ES-I3 (cell line): Measurements from ENCODE around the gene SMCO4.

Experiments used
- H3K36me3 ChIP-seq: 2 replicates; pipeline ENCODE4 v1.6.1; 2013; ENCODE audit warnings: mild to moderate bottlenecking, low read length, control low read depth, moderate library complexity; ENCODE audit not compliant: insufficient read depth
- H3K4me1 ChIP-seq: 2 replicates; pipeline ENCODE4 v1.6.1; 2013; ENCODE audit warnings: mild to moderate bottlenecking, control low read depth, low read length; ENCODE audit not compliant: insufficient read depth
- H3K9ac ChIP-seq: 2 replicates; pipeline ENCODE4 v1.6.1; 2013; ENCODE audit warnings: low read depth, mild to moderate bottlenecking, low read length, moderate library complexity
- H3K9me3 ChIP-seq: 2 replicates; pipeline ENCODE4 v1.6.1; 2013; ENCODE audit warnings: mild to moderate bottlenecking, low read length, moderate library complexity; ENCODE audit not compliant: control insufficient read depth, insufficient read depth

The SMCO4 gene

GRCh38 chr11:93571612-93572011 is 28.4 kb upstream of the SMCO4 start:
- H3K9me3 ChIP-seq: no peaks in the 10 kb centered on the region; the same call in 1 of the 2 replicates
- no peak overlapping the region for H3K9ac ChIP-seq
- peaks cover 3% of the 10 kb centered on the region; the same call in 1 of the 2 replicates for H3K4me1 ChIP-seq
- no peaks in the 10 kb centered on the region for H3K36me3 ChIP-seq

GRCh38 chr11:93570759-93571413 is 27.7 kb upstream of the SMCO4 start:
- no peak overlapping the region for H3K9ac ChIP-seq
- no peaks in the 10 kb centered on the region for H3K36me3 ChIP-seq
- H3K4me1 ChIP-seq: peaks cover 3% of the 10 kb centered on the region; the same call in 1 of the 2 replicates
- no peaks in the 10 kb centered on the region; the same call in 1 of the 2 replicates for H3K9me3 ChIP-seq

DNA sequence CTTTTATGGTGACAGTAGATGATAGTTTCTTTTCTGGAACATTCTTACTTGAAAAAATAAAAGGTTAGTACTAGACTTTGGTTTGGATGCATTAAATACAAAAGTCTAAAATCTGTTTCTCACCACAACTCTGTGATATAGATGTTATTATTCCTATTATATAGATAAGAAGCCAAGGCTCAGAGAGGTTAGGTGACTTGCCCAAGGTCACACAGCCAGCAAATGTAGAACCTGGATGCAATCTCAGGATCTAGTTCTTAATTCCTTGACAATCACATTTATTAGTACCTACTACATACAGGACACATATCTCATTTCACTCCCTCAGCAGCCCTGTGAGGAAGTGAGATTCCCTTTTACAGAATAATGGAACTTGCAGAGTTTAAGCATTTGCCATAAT is 26.3 kb upstream of the SMCO4 start:
- H3K9ac ChIP-seq: no peak overlapping the region
- H3K9me3 ChIP-seq: no peaks in the 10 kb centered on the region; the same call in 1 of the 2 replicates
- H3K4me1 ChIP-seq: peaks cover 3% of the 10 kb centered on the region; the same call in 1 of the 2 replicates
- no peaks in the 10 kb centered on the region for H3K36me3 ChIP-seq

DNA sequence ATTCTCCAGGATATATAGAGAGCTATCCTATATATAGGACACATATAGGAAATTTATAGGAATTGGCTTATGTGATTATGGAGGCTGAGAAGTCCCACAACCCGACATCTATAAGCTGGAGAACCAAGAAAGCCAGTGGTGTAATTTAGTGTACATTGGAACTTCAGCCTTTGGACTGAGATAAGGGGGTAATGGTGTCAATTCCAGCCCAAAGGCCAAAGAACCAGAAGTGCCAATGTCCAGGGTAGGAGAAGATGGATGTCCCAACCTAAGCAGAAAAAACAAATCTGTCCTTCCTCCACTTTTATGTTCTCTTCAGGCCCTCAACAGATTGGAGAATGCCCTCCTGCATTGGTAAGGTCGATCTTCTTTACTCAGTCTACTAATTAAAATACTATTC is 25.5 kb upstream of the SMCO4 start:
- Histone ChIP-seq H3K36me3 (no peaks in the 10 kb centered on the region), H3K9ac (no peak overlapping the region), H3K9me3 (no peaks in the 10 kb centered on the region; the same call in 1 of the 2 replicates), H3K4me1 (peaks cover 3% of the 10 kb centered on the region; the same call in 1 of the 2 replicates)

GRCh38 chr11:93567401-93567895 is 24.3 kb upstream of the SMCO4 start:
- H3K9ac ChIP-seq: no peak overlapping the region
- H3K9me3 ChIP-seq: no peaks in the 10 kb centered on the region; the same call in 1 of the 2 replicates
- H3K36me3 ChIP-seq: no peaks in the 10 kb centered on the region
- peaks cover 3% of the 10 kb centered on the region; the same call in 1 of the 2 replicates for H3K4me1 ChIP-seq

DNA sequence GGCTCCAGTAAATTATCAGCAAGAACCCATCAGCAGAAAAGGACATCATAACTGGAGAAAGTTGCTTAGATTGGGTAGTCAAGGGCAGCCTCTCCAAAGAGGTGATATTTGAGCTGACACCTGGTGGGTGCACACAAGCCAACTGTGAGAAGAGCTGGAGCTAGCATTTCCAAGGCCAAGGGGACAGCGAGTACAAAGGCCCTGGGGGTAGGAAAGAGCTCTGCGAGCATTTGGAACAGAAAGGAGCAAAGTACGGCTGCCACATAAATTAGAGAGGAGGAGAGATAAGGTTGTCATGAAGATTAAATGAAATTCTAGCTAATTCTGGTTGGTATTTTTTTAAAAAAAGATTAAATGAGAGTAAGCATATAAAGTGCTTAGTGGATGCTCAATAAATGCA is 21.7 kb upstream of the SMCO4 start:
- Histone ChIP-seq H3K4me1 (0 out of 2 replicates have a peak, but pooled peaks cover 6% of the 10 kb centered on the region), H3K9ac (no peak overlapping the region), H3K9me3 (no peaks in the 10 kb centered on the region; the same call in 1 of the 2 replicates), H3K36me3 (no peaks in the 10 kb centered on the region)

GRCh38 chr11:93563857-93564256 is 20.7 kb upstream of the SMCO4 start:
- Histone ChIP-seq H3K36me3 (no peaks in the 10 kb centered on the region), H3K9ac (no peak overlapping the region), H3K4me1 (0 out of 2 replicates have a peak, but pooled peaks cover 7% of the 10 kb centered on the region), H3K9me3 (no peaks in the 10 kb centered on the region)

DNA sequence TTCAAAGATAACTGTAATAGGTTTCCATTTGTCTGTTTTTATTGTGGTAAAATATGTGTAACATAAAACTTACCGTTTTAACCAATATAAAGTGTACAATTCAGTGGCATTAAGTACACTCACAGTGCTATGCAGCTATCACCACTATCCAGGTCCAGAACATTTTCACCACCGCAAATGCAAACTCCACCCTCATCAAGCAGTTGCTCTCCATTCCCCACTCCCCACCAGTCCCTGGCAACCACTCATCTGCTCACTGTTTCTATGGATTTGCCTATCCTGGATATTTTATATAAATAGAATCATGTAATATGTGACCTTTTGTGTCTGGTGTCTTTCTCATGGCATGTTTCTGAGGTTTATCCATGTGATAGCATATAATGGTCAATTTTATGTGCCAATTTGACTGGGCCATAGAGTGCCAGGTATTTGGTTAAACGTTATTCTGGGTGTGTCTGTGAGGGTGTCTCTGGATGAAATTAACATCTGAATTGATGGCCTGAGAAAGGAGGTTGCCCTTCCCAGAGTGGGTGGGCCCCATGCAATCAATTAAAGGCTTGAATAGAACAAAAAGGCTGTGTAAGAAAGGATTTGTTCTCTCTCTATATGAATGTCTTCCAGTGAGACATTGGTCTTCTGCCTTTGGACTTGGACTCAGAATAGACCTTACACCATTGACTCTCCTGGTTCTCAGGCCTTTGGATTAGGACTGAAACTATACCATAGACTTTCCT is 17.2 kb upstream of the SMCO4 start:
- Histone ChIP-seq H3K4me1 (0 out of 2 replicates have a peak, but pooled peaks cover 7% of the 10 kb centered on the region), H3K36me3 (no peaks in the 10 kb centered on the region), H3K9ac (no peak overlapping the region), H3K9me3 (no peaks in the 10 kb centered on the region)

DNA sequence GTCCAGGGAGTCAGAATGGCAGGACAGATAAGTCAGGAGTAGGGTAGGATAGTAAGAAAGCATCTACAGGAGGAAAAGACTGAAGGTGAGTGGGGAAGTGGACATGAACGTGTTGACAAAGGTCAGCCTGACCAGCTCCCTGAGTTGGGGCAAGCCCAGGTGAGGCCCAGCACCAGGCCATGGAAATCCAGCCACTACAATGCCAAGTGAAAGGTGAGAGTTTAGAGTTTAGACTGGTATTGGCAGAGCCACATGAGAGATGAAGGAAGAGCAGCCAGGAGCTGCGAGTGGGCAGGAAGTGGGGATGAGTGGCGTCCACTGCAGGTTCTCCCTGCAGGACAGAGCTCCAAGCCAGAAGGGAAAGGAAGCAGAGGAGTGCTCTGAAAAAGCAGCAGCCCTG is 16.5 kb upstream of the SMCO4 start:
- Histone ChIP-seq H3K4me1 (0 out of 2 replicates have a peak, but pooled peaks cover 7% of the 10 kb centered on the region), H3K9me3 (no peaks in the 10 kb centered on the region), H3K9ac (no peak overlapping the region), H3K36me3 (no peaks in the 10 kb centered on the region)

- H3K4me1 ChIP-seq: no peaks in the 10 kb centered on the region
- H3K9me3 ChIP-seq: no peaks in the 10 kb centered on the region
- no peak overlapping the region for H3K9ac ChIP-seq
- no peaks in the 10 kb centered on the region for H3K36me3 ChIP-seq
Observed at GRCh38 chr11:93552874-93553273, 9.7 kb upstream of the SMCO4 start.

GRCh38 chr11:93549976-93550375 is 6.8 kb upstream of the SMCO4 start:
- H3K9ac ChIP-seq: no peak overlapping the region
- no peaks in the 10 kb centered on the region for H3K36me3 ChIP-seq
- H3K4me1 ChIP-seq: peaks cover 9% of the 10 kb centered on the region; the same call in 1 of the 2 replicates
- H3K9me3 ChIP-seq: no peaks in the 10 kb centered on the region

DNA sequence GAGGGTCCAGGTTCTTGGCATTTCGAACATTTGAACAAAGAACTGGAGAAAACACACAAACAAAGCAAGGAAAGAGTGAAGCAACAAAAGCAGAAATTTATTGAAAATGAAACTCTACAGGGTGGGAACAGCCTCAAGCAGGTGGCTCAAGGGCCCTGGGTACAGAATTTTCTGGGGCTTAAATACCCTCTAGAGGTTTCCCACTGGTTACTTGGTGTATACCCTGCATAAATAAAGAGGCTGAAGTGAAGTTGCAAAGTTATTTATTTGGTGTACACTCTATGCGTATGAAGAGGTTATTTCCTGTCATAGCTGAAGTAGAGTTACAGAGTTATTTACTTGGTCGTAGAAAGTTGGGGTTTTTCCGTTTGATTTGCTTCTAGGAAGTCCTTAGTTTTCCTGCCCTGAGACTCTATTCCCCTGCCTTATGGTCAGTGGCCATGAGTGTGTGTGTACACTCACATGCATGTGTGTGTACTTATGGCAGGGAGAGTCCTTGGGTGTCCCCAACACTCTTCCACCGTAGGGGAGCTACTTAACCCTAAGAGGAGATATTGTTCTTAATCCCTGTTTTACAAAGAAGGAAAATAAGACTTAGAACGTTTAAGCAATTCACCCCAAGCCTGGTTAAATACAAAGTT is 5.6 kb upstream of the SMCO4 start:
- peaks cover 15% of the 10 kb centered on the region for H3K4me1 ChIP-seq
- H3K9me3 ChIP-seq: no peaks in the 10 kb centered on the region
- no peaks in the 10 kb centered on the region for H3K36me3 ChIP-seq
- no peak overlapping the region for H3K9ac ChIP-seq

DNA sequence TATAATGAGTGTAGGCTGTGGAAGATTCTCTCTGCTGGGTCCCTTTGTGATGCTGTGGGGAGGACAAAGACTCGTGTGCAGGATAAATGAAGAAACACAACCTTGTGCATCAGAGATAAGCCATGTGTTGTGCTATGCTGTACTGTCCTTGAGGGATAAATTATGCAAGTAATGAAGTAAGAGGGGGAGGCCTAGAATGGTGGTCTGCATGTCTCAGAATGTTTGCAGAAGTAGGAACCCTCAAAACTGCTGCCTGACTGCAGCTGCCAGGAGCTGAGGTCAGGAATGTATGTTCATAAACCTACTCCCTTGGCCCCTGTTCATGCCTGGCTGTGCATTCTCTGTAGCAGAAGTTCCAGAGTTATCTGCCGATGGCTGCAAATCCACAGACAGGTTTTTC is 4.6 kb upstream of the SMCO4 start:
- no peaks in the 10 kb centered on the region for H3K36me3 ChIP-seq
- no peaks in the 10 kb centered on the region for H3K9me3 ChIP-seq
- H3K9ac ChIP-seq: no peak overlapping the region
- H3K4me1 ChIP-seq: peaks cover 15% of the 10 kb centered on the region

DNA sequence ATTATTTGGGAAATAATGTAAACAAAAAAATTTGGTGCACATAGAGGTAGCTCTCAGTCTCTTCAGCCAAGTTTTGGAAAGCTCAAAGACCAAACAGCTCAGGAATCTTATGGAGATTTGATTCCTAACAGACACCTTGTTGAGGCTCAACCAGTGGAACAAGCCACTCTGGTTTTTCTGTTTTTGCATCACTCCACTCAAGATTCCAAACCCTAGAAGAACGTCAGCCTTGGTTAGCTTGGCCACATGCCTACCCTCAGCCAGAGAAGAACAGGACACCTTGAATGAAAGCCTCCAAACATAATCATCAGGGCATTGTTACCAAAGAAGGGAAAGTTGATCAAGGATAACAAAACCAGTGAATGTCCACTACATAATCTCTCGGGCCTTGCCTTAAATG is 3.8 kb upstream of the SMCO4 start:
- Histone ChIP-seq H3K9me3 (no peaks in the 10 kb centered on the region), H3K36me3 (no peaks in the 10 kb centered on the region), H3K9ac (no peak overlapping the region), H3K4me1 (peaks cover 15% of the 10 kb centered on the region)
